ENCODE data around the gene OR9I1.

The OR9I1 gene

DNA sequence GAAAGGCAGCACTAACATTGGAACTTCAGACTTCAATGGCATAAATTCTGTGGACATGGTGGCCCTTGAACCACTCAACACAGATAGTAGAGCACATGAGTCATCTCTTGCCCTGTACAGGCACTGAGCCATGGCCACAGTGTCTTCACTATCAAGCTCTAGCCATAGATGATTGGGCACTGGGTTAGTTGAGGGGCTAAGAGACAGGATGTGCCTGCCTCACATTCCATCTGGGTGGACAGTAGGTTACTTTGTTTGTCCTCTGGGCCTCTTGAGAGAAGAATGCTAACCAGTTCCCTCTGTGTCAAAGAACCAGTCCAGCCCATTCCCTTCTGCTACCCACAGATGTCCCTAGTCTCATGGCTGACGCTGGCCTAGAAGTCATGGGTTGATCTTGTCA is 54.7 kb downstream of the OR9I1 start:
- no peaks in the 10 kb centered on the region for H3K9me3 ChIP-seq (ENCODE audit: control extremely low read depth in 1 of 5, control insufficient read depth in 4 of 5, insufficient read depth in 2 of 5, low read depth in 1 of 5, low read length in 4 of 5)
- H3K36me3 ChIP-seq (ENCODE audit: control insufficient read depth in 4 of 4, insufficient read depth in 4 of 4, low read length in 3 of 4) = no peaks in the 10 kb centered on the region
- no peak overlapping the region for H3K27ac ChIP-seq (ENCODE audit: insufficient read depth in 1 of 2, low read depth in 1 of 2, low read length in 2 of 2, poor library complexity in 1 of 2, severe bottlenecking in 2 of 2)
- H3K4me1 ChIP-seq (ENCODE audit: control extremely low read depth in 1 of 4, control insufficient read depth in 4 of 4, insufficient read depth in 4 of 4, low read length in 3 of 4) = no peaks in the 10 kb centered on the region
- WGBS (ENCODE audit: insufficient coverage) = 89% methylated on average over 1 of the region's 1 CpG
- POLR2A ChIA-PET = no interaction called here
- CTCF ChIA-PET = no interaction called here
- H3K4me3 ChIP-seq (ENCODE audit: control insufficient read depth in 1 of 7, extremely low read depth in 1 of 7, insufficient read depth in 4 of 7, low read depth in 2 of 7, low read length in 6 of 7) = no peak overlapping the region
- no peaks in the 10 kb centered on the region for H3K27me3 ChIP-seq (replicated peaks in 2 of 5; ENCODE audit: control insufficient read depth in 4 of 5, insufficient read depth in 5 of 5, low read length in 4 of 5)
- DNase-seq = no peak

- Histone ChIP-seq H3K27ac (ENCODE audit: insufficient read depth in 1 of 2, low read depth in 1 of 2, low read length in 2 of 2, poor library complexity in 1 of 2, severe bottlenecking in 2 of 2) (no peak overlapping the region), H3K4me3 (ENCODE audit: control insufficient read depth in 1 of 7, extremely low read depth in 1 of 7, insufficient read depth in 4 of 7, low read depth in 2 of 7, low read length in 6 of 7) (no peak overlapping the region), H3K27me3 (replicated peaks in 2 of 5; ENCODE audit: control insufficient read depth in 4 of 5, insufficient read depth in 5 of 5, low read length in 4 of 5) (no peaks in the 10 kb centered on the region), H3K4me1 (ENCODE audit: control extremely low read depth in 1 of 4, control insufficient read depth in 4 of 4, insufficient read depth in 4 of 4, low read length in 3 of 4) (no peaks in the 10 kb centered on the region), H3K9me3 (ENCODE audit: control extremely low read depth in 1 of 5, control insufficient read depth in 4 of 5, insufficient read depth in 2 of 5, low read depth in 1 of 5, low read length in 4 of 5) (no peaks in the 10 kb centered on the region), H3K36me3 (ENCODE audit: control insufficient read depth in 4 of 4, insufficient read depth in 4 of 4, low read length in 3 of 4) (no peaks in the 10 kb centered on the region)
- 84% methylated on average over 6 of the region's 6 CpGs for WGBS (ENCODE audit: insufficient coverage)
- ChIA-PET CTCF (no interaction called here), POLR2A (interaction anchor here (0.6 kb wide), 1 partner anchor 127 kb away, joined by 3 read pairs; no protein-coding TSS in a partner anchor)
- no peak for DNase-seq
Measured at GRCh38 chr11:58068655-58069054, 56.7 kb downstream of the OR9I1 start.

DNA sequence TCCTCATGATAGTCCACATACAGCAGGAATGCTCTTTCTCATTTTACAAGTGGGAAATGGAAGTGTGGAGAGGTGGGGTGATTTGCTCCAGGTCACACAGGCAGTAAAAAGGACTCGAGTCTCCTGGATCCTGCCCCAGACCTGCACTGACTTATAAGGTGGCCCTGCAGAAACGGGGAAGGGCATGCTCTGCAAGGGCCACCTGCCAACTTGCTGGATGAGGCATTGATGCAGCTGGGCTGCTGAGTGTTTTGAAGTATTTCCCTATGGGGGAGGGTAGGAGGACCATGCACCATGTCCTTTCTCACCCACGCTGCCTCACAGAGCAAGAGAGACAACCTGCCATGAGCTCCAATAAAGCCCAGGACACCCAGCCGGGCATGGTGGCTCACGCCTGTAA is 57.6 kb downstream of the OR9I1 start:
- WGBS (ENCODE audit: insufficient coverage) = 97% methylated on average over 5 of the region's 5 CpGs
- no peaks in the 10 kb centered on the region for H3K9me3 ChIP-seq (ENCODE audit: control extremely low read depth in 1 of 5, control insufficient read depth in 4 of 5, insufficient read depth in 2 of 5, low read depth in 1 of 5, low read length in 4 of 5)
- no peak for DNase-seq
- H3K4me3 ChIP-seq (ENCODE audit: control insufficient read depth in 1 of 7, extremely low read depth in 1 of 7, insufficient read depth in 4 of 7, low read depth in 2 of 7, low read length in 6 of 7) = no peak overlapping the region
- H3K4me1 ChIP-seq (ENCODE audit: control extremely low read depth in 1 of 4, control insufficient read depth in 4 of 4, insufficient read depth in 4 of 4, low read length in 3 of 4) = no peaks in the 10 kb centered on the region
- CTCF ChIA-PET = no interaction called here
- POLR2A ChIA-PET = no interaction called here
- no peak overlapping the region for H3K27ac ChIP-seq (ENCODE audit: insufficient read depth in 1 of 2, low read depth in 1 of 2, low read length in 2 of 2, poor library complexity in 1 of 2, severe bottlenecking in 2 of 2)
- H3K36me3 ChIP-seq (ENCODE audit: control insufficient read depth in 4 of 4, insufficient read depth in 4 of 4, low read length in 3 of 4) = no peaks in the 10 kb centered on the region
- H3K27me3 ChIP-seq (replicated peaks in 2 of 5; ENCODE audit: control insufficient read depth in 4 of 5, insufficient read depth in 5 of 5, low read length in 4 of 5) = no peaks in the 10 kb centered on the region
